CD4-positive, alpha-beta T cell treated with Interleukin-17A for 1 hour (primary cell): Measurements from ENCODE around the gene SLC35E4.
"Not testable (repeated sequence)": the region's sequence is repeated elsewhere in the genome, so short reads cannot be mapped to it uniquely, and the experiment has no call there.

Experiments used
- DNase-seq: peaks from one replicate; pipeline ENCODE4 v3.0.0-alpha.2; 2020

SLC35E4 gene

DNA sequence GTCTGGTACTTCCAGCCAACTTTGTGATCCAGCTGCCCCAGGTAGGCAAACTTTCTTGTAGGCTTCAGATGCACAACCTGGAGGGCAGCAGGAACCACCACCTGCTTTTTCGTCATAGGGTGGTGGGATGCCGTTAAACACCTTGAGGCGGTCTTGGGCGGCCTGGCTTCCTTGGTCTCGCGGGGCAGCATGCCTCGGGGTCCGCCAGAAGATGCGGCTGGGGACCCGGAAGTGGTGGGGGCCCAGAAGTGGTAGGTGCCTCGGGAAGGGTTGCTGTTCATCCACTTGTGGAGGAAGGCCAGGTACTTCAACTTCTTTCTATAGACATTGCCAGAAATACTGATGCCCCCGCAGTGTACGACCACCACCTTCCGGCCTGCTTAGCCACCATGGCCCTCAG is 18.8 kb downstream of the SLC35E4 start:
- DNase-seq: no peak

DNA sequence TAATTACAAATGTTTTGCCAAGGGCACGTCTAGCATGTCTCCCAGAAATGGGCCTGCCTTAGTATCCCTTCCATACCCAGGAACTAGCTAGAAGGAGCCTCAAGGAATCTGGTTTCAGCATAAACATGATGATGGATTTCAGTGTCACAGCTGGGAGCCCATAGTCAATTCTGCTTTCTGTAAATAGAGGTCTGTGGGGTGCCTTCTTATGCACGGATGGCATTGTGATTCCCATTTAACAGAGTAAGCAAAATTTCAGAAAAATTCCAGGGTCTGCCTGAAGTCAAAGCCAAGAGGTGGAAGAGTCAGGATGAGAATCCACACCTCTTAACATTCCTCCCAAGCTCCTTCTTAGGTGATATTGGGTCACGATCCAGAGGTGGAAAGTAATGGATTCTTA is 20.0 kb downstream of the SLC35E4 start:
- DNase-seq: no peak

DNA sequence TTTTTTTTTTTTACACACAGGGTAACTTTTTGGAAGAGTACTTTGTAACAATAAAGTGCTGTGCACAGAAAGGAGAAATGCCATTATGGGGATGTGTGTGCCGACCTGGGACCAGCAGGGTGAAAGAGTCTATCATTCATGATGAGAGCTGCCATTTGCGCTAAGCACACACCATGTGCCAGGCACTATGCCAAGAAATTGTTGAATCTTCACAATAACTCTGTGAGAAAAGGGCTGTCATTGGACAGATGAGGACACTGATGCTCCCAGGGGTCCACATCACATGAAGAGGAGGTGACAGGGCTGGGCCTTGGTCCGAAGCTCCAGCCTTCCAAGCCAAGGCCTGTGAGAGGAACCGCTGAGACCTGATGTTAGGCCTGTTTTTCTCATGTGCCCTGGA is 26.5 kb downstream of the SLC35E4 start:
- DNase-seq: no peak

DNA sequence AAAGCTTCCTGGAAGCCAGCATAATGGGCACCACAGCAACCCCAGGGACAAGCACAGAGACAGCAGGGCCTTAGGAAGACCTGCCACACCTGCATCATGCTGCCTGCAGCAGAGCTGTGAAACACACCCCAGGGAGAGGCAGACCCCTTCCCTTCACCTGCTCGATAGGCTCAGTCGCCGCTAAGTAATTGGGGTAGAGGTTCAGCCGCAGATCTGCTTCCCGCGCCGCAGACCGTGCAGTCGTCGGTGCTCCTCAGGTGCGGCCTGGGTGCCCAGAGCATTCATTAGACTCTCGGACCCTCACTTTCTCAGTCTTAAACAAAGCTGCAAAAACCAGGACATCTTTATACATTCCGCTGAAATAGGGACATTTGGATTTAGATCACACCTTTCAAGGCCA is 29.2 kb downstream of the SLC35E4 start:
- DNase-seq: no peak

DNA sequence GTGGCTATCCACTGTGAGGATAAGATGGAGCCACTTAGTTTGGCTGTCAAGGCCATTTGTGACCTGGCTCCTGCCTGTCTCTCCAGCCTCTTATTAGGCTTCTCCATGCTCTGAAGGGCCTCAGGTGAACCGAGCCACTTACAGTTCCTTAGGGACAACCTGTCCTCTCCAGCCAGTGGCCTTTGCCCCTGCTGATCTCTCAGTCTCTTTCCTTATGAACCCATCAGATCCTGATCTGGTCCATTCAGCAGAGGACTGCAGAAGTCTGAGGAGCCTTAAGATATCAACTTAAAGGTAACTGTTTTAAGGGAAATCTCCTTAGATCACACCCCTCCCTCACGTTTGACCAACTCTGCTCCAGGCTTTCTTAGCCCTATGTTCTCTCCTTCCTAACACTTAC is 29.7 kb downstream of the SLC35E4 start:
- no peak for DNase-seq

DNA sequence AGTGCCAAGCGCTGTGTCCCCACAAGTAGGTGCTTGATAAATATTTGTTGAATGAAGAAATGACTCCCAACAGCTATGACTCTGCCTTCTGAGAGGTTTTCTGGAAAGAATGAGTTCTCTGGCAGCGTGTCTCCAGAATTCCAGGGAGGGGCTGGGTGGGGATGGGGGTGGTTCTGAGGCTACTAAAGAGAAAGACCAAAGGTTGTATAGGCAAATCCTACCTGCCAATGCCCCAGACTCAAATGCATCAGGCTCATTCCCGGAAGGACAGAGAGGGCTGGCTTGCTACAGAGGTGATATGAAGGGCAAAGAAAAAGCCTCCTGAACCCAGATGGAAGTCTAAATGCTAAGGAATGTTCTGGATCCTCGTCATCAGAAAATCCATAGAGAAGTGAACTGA is 30.2 kb downstream of the SLC35E4 start:
- no peak for DNase-seq

DNA sequence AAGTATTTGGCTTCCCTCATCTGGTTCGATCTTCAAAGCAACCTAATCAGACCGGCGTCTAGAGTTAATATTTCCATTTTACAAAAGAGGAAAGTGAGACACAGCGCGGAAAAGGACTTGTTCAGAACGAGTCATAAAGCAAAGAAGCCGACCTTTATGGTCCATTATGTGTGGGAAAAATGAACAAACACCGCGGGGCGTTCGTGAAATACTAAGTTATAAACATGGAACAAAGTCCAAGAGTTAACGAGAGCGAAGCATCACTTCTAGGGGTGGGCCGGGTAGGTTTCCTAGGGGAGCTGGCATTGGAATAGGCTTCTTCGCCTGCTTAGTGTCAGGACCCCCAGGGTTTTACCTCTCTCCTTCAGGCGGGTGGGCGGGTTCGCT is 31.5 kb downstream of the SLC35E4 start:
- DNase-seq: peak; percentile 7

DNA sequence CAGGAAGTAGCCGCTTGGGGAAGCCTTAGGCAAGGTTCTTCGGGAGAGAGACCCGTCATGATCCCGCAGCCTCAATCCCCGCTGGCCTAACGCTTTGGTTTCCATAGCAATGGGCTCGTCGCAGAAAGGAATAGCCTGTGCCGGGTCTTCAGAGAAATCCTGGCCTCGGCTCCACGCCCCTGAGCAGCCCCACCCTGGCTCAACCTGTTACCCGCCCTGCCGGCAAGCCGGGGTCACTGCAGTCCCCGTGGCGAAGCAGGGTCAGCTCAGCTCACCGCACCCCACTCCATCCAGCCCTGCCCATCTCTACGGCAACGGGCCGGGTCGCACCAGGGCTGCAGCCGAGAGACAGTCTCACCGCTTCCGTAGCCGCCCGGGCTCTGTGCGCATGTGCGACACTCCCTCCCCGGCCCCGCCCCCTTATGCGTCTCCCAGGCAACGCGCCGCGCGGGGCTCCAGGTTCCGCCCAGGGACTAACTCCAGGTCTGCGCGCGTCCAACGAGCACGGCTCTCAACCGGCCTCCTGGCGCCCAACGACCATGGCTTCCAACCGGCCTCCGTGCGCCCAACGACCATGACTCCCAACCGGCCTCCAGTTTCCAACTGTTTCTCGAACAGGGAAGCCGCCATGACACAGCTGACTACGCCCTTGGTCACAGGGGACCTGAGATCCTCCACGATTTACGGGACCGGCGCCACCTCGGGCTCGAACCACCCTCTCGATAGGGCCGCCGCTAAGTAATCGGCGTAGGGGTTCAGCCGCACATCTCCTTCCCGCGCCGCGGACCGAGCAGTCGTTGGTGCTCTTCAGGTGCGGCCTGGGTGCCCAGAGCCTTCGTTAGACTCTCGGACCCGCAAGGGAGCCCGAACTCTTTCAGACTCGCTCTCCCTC is 32.2 kb downstream of the SLC35E4 start, which contains the start of gene DUSP18:
Gene DUSP18 (minus strand): TSS at position 382 of the 892 bp plus-strand sequence. CDS start 3,872 bp downstream, outside the sequence.
- peak; percentile 95 for DNase-seq

DNA sequence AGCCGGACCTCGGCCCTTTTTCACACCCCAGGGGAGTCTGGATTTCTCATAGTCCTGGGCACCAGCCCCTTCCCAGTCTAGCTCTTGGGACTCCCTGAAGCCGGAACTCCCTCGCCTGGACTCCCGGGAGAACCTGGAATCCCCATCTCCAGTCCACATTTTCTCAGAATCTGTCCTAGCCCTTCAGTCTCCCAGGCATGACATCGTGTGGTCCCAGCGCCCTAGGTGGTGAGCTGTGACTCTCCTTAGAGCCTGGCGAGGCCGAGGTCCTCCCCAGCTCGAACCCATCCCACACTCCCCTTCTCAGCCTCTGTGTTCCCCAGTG is 32.8 kb downstream of the SLC35E4 start:
- no peak for DNase-seq

DNA sequence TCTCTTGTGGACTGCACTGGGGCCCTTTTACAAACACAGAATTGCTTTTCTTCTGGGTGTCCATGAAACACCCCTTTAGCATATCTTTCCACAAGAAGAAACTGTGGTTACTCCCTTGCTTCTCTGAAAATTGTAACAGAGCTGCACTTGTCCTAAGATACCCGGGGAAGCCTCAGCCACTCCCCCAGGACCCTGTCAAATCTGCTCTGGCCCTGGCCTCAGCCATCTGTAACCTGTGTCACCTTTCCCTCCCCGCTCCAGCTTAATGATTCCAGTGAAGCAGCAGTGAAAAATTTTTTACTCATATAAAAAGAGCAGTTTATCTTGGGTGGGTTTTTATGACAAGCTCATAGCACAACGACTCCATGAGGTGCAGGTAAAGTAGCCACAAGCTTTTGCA is 35.5 kb downstream of the SLC35E4 start:
- DNase-seq: no peak

DNA sequence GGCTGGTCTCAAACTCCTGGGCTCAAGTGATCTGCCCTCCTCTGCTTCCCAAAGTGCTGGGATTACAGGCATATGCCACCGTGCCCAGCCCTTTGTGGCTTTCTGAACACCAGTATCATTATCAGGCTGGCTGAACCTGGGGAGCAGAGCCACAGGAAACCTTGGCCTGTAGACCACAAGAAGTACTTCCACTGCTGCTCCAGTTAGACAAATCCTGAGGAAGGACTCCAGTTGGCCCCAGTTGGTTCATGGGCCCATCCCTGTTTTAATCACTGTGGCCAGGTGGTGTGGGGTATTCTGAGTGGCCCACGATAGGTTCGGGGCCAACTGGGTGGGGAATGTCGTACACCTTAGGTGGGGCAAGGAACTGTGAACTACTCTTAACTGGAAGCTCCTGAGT is 37.6 kb downstream of the SLC35E4 start:
- no peak for DNase-seq

DNA sequence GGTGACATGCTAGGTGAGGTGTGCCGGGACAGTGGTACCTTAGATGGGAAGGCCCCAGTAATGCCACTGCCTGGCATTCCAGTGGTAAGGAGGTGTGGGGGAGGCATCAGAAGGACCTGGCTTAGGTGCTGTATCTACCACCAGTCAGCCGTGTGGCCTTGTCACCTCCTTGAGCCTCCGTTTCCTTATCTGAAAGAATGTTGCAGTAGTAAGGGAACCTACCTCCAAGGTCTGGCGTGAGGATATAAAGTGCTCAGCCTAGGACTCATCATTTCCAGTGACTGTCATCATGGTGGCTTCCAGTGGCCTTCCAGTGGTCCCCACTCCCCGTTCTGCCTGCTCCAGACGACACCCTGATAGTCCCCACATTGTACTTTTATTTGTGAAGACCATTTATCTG is 38.9 kb downstream of the SLC35E4 start:
- no peak for DNase-seq

DNA sequence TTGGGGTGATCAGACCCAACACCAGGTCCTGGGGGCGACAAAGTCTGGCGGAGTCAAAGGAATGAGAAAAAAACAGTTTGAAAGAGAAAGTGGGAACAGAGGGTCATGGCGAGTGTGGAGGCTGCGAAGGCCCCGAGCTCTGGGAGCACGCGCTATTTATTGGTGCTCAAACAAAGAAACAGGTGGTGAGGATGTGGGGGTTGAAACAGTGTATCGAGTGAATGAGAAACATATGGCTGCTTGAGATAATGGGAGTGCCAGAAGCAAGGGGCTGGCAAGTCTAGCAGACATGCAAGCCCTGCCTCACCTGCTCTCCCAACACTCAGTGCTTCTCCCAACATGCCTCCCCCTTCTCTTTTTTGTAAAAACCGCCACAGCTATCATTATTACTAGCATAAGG is 39.9 kb downstream of the SLC35E4 start:
- no peak for DNase-seq

DNA sequence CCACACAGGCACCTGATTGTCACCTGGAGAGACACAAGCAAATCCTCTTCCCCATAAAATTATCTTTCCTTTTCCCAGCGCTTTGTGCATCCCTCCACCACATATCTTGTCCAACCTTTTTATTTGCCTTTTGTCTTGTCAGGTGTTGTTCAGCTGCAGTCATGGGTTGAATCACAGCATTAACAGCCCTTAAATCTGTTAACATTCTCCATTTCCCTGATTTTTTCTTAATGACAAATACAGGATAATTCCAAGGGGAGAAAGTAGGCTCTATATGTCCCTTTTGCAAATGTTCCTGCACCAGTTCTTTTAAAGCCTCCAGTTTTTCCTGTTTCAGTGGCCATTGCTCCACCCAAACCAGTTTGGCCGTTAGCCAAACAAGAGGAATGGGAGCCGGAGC is 41.0 kb downstream of the SLC35E4 start:
- not testable (repeated sequence) for DNase-seq

DNA sequence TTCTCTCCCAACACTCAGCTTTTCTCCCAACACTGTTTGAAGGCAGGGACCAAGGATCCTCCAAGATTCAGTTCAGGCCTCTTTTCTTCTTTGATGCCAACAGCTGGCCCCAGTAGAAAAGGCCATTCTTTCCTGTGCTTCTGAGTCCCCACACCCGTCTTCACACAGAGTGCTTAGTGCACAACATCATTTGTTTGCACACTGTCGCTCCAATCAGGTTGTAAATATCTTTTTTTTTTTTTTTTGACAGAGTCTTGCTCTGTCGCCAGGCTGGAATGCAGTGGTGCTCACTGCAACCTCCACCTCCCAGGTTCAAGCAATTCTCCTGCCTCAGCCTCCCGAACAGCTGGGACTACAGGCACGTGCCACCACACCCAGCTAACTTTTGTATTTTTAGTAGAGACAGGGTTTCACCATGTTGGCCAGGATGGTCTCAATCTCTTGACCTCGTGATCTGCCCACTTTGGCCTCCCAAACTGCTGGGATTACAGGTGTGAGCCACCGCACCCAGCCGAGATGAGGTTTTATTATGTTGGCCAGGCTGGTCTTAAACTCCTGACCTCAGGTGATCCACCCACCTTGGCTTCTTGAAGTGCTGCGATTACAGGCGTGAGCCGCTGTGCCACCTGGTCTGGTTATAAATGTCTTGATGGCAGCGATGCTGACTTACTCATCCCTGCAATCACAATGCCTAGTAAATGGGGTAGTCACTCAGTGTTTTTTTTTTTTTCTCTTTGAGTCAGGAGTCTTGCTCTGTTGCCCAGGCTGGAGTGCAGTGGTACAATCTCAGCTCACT is 44.5 kb downstream of the SLC35E4 start:
- DNase-seq: not testable (repeated sequence)

DNA sequence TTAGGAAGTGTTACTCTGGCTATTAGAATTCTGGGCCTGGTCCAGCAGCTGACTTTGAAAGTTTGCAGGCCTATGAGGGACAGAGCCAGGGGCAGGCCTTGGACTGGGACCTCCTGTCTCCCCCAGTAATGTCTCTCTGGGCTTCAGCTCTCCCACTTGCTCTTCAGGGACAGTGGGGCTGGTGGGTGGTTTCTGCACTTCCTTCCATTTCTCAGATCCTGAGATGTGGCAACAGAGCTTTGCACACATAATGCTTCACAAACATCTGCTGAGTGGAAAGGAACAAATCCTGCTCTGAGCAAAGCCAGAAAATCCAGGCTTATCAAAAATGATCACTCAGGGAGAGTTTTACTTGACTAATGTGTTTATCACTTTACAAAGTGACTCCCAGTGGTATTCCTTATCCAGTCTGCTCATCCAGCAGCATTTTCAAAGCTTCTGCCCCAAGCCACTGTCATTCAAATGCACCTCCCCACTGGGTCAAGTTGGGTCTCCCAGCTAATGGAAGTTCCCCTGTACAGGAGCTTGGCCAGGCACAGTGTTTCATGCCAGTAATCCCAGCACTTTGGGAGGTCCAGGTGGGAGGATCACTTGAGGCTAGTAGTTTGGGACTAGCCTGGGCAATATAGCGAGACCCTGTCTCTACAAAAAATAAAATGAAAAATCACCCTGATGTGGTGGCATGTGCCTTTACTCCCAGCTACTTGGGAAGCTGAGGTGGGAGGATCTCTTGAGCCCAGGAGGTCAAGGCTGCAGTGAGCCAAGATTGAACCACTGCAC is 45.6 kb downstream of the SLC35E4 start:
- no peak for DNase-seq

DNA sequence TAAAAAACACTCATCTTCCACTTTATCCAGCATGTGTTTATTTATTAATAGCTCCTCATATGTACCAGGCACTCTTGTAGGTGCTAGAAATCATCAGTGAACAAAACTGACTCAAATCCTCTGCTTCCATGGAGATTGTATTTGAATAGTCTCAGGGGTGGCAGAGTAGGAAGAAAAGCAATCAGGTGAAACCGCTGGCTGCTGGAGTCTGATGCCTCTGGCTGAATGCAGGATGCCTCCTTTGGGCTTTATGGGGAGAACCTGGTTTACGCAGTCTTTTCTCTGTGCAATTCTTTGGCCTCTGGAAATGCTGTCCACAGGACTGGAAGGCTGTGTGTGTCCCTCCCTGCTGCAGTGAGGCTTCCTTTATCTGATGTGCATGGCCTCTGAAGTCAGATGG is 46.2 kb downstream of the SLC35E4 start:
- no peak for DNase-seq

DNA sequence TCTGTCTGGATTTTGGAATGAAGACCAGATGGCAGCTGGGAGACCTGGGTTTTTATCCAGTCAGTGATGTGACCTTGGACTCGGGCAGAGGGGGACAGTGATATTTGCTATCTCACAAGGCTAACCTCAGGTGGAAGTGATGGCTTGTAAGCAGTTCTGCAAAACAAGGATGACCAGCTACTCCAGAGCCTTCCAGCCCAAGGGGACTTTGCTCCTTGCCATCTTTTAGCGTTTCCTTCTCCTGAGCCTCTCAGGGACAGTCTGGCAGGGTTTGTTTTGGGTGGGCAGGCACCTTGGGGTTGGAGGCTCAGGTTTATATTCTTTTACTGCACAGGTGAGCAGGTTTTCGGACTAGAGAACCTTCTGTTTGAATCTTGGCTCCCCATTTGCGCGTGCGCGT is 49.6 kb downstream of the SLC35E4 start:
- DNase-seq: no peak

DNA sequence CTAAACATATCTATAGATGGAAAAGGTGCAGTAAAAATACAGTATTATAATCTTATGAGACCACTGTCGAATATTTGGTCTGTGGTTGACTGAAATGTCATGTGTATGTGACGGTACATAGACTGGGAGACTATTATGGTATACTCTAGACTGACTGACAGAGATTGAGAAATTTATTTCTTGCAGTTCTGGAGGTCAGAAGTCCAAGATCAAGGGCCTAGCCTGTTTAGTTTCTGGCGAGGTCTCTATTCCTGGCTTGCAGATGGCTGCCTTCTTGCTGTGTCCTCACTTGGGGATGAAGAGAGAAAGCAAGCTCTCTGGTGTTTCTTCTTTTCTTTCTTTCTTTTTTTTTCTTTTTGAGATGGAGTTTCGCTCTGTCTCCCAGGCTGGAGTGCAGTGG is 51.8 kb downstream of the SLC35E4 start:
- DNase-seq: no peak

DNA sequence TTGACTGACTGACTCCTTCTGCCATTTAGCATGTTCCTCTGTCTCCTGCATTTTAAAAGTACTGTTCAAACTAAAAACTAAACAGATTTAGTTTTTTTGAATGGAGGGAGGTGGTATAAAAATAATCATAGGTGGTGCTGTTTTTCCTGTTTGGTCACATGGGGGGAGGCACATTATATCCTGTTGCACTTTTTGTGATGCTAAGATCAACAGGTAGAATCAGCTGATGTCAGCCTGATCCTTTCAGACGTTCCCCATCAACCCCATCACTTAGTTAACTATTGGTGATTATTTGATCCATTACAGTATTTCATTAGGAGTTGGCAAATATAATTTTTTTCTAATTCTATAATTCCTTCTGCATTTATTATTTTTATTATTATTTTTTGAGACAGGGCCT is 54.0 kb downstream of the SLC35E4 start:
- no peak for DNase-seq

DNA sequence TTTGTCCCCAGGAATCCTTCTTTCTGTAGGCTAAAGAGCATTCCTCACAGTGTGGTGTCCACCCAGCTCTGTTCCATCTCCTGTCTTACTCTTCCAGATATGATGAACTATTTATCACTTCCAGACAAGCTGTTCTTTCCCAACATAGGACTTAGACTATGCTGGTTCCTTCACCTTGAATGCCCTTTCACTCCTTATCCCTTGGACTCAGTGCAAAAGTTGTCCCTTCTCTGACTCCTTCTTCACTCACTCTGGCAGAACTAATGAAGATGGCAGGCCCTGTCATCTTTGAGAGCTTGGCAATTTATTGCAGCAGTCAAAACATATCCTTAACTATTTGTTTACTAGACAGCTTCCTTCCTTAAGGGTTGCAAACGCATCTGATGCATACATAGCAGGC is 55.6 kb downstream of the SLC35E4 start:
- no peak for DNase-seq

DNA sequence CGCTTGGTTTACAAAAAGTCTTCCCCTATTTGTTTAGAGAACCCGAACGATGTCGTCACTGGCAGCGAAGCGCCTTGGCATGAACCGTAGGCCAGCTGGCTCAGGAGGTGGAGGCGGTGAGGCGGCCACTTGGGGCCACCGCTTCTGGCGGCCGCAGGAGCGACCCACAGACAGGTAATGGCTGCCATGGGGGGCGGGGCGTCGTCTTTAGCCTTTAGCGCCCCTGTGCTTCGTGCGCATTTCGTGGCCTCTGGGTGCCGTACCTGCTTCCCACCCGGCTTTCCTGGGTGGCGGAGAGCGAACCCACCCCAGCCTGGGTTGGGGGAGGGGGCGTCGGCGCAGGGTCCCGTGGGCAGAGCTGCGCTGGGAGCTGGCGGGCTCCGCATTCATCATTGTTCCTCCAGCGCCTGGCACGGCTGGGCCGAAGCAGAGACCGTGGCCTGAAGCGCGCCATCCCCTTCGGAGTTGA is 58.6 kb downstream of the SLC35E4 start:
- DNase-seq: peak; percentile 59

DNA sequence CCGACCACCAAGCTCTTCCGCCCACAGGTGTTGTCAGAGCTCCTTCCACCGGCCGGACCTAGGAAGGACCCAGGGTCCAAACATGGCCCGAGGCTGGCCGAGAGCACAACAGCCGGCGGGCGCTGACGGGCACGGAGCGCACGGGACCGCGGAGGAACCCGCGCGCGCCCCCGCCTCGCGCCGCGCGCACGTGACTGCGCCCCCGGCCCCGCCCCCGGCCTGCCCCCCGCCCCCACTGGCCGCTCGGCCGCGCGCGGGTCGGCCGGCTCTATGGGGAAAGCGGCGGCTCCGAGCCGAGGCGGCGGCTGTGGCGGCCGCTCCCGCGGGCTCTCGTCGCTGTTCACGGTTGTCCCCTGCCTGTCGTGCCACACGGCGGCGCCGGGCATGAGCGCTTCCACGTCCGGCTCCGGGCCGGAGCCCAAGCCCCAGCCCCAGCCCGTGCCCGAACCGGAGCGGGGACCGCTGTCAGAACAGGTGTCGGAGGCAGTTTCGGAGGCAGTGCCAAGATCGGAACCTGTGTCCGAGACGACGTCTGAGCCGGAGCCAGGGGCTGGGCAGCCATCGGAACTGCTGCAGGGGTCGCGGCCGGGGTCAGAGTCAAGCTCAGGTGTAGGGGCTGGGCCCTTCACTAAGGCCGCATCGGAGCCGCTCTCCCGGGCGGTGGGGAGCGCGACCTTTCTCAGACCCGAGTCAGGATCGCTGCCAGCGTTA is 59.2 kb downstream of the SLC35E4 start, which contains the start of gene OSBP2:
Gene OSBP2 (plus strand): TSS at position 235 of the 711 bp plus-strand sequence. CDS start 36 bp downstream, at position 271.
- peak; percentile 26 for DNase-seq
